Muscle layer of colon (tissue), 2 donors: ENCODE measurements around the gene SLC6A1.
A peak's percentile ranks its signal among the peaks of the same experiment; 100 is the strongest.
"Not testable (repeated sequence)": the region's sequence is repeated elsewhere in the genome, so short reads cannot be mapped to it uniquely, and the experiment has no call there.

Experiments
- H3K27ac ChIP-seq: one replicate; pipeline ENCODE4 v1.7.0; 2013; ENCODE audit warnings: low read depth, mild to moderate bottlenecking, low read length, moderate library complexity
- H3K27me3 ChIP-seq, 2 donors: one replicate each; pipeline ENCODE4 v1.7.0; 2013; ENCODE audit warnings: low read length in 2 of 2, mild to moderate bottlenecking in 2 of 2; ENCODE audit not compliant: insufficient read depth in 2 of 2, control insufficient read depth in 1 of 2
- H3K36me3 ChIP-seq: one replicate; pipeline ENCODE4 v1.7.0; 2013; ENCODE audit warnings: mild to moderate bottlenecking, low read length; ENCODE audit not compliant: insufficient read depth
- H3K4me1 ChIP-seq: one replicate; pipeline ENCODE4 v1.7.0; 2013; ENCODE audit warnings: mild to moderate bottlenecking, low read length; ENCODE audit not compliant: insufficient read depth
- H3K4me3 ChIP-seq, 2 donors: one replicate each; pipeline ENCODE4 v1.7.0; 2013; ENCODE audit warnings: low read length in 2 of 2, low read depth in 1 of 2, mild to moderate bottlenecking in 1 of 2, moderate library complexity in 1 of 2
- H3K9ac ChIP-seq: one replicate; pipeline ENCODE4 v1.7.0; 2013; ENCODE audit warnings: low read length
- H3K9me3 ChIP-seq: one replicate; pipeline ENCODE4 v1.7.0; 2013; ENCODE audit warnings: mild to moderate bottlenecking, low read length
- donor health status: abdominal sarcoma.
- donor health status: Adenocarcinoma of cecum.

Gene SLC6A1

GRCh38 chr3:11054739-11055438, 62.3 kb downstream of the SLC6A1 start:
- Histone ChIP-seq H3K27me3 (peaks cover 5 to 22% of the 10 kb centered on the region in 2 donors), H3K4me1 (no peaks in the 10 kb centered on the region), H3K36me3 (no peaks in the 10 kb centered on the region), H3K4me3 (no peak overlapping the region), H3K9me3 (no peaks in the 10 kb centered on the region), H3K27ac (no peak overlapping the region), H3K9ac (no peak overlapping the region)

GRCh38 chr3:11055496-11055895, 62.9 kb downstream of the SLC6A1 start:
- Histone ChIP-seq H3K9ac (no peak overlapping the region), H3K4me3 (no peak overlapping the region), H3K27ac (no peak overlapping the region), H3K9me3 (no peaks in the 10 kb centered on the region), H3K4me1 (peaks cover 3% of the 10 kb centered on the region), H3K27me3 (peaks cover 5 to 22% of the 10 kb centered on the region in 2 donors), H3K36me3 (no peaks in the 10 kb centered on the region)

GRCh38 chr3:11056531-11057050, 64.0 kb downstream of the SLC6A1 start:
- Histone ChIP-seq H3K4me3 (no peak overlapping the region), H3K9ac (no peak overlapping the region), H3K27me3 (peaks cover 5 to 22% of the 10 kb centered on the region in 2 donors), H3K9me3 (no peaks in the 10 kb centered on the region), H3K36me3 (no peaks in the 10 kb centered on the region), H3K4me1 (peaks cover 10% of the 10 kb centered on the region), H3K27ac (no peak overlapping the region)

GRCh38 chr3:11057655-11058054, 65.1 kb downstream of the SLC6A1 start:
- peaks cover 10% of the 10 kb centered on the region for H3K4me1 ChIP-seq
- H3K36me3 ChIP-seq, result no peaks in the 10 kb centered on the region
- H3K4me3 ChIP-seq, result no peak overlapping the region
- no peak overlapping the region for H3K9ac ChIP-seq
- H3K27me3 ChIP-seq, result peaks cover 5 to 22% of the 10 kb centered on the region in 2 donors
- H3K9me3 ChIP-seq, result no peaks in the 10 kb centered on the region
- H3K27ac ChIP-seq, result no peak overlapping the region

GRCh38 chr3:11059090-11059798, 66.7 kb downstream of the SLC6A1 start:
- H3K27ac ChIP-seq, result no peak overlapping the region
- no peak overlapping the region for H3K9ac ChIP-seq
- no peaks in the 10 kb centered on the region for H3K9me3 ChIP-seq
- no peak overlapping the region for H3K4me3 ChIP-seq
- H3K36me3 ChIP-seq, result no peaks in the 10 kb centered on the region
- H3K4me1 ChIP-seq, result peaks cover 10% of the 10 kb centered on the region
- peaks cover 5 to 22% of the 10 kb centered on the region in 2 donors for H3K27me3 ChIP-seq

GRCh38 chr3:11059799-11060115, 67.2 kb downstream of the SLC6A1 start:
- Histone ChIP-seq H3K4me1 (peaks cover 10% of the 10 kb centered on the region), H3K9me3 (no peaks in the 10 kb centered on the region), H3K27ac (no peak overlapping the region), H3K27me3 (peaks cover 5 to 22% of the 10 kb centered on the region in 2 donors), H3K36me3 (no peaks in the 10 kb centered on the region), H3K9ac (no peak overlapping the region), H3K4me3 (no peak overlapping the region)

GRCh38 chr3:11060500-11061251, 68.1 kb downstream of the SLC6A1 start:
- no peak overlapping the region for H3K9ac ChIP-seq
- no peak overlapping the region for H3K27ac ChIP-seq
- H3K4me3 ChIP-seq, result peak overlapping the region in 1 of 2 donors; percentile 55
- H3K36me3 ChIP-seq, result no peaks in the 10 kb centered on the region
- no peaks in the 10 kb centered on the region for H3K9me3 ChIP-seq
- H3K27me3 ChIP-seq, result peaks cover 5 to 22% of the 10 kb centered on the region in 2 donors
- H3K4me1 ChIP-seq, result peaks cover 10% of the 10 kb centered on the region

GRCh38 chr3:11061268-11061871, 68.8 kb downstream of the SLC6A1 start:
- not testable (repeated sequence) for H3K36me3 ChIP-seq, H3K4me1 ChIP-seq, H3K9ac ChIP-seq, H3K9me3 ChIP-seq, H3K27ac ChIP-seq
- peaks cover 5 to 22% of the 10 kb centered on the region in 2 donors for H3K27me3 ChIP-seq
- peak overlapping the region in 1 of 2 donors; percentile 55 for H3K4me3 ChIP-seq

- peaks cover 10% of the 10 kb centered on the region for H3K4me1 ChIP-seq
- no peak overlapping the region for H3K27ac ChIP-seq
- no peaks in the 10 kb centered on the region for H3K9me3 ChIP-seq
- H3K4me3 ChIP-seq, result no peak overlapping the region
- H3K9ac ChIP-seq, result no peak overlapping the region
- no peaks in the 10 kb centered on the region for H3K36me3 ChIP-seq
- peaks cover 5 to 13% of the 10 kb centered on the region in 2 donors for H3K27me3 ChIP-seq
Observed at GRCh38 chr3:11062704-11063103, 70.2 kb downstream of the SLC6A1 start.

- Histone ChIP-seq H3K36me3 (no peaks in the 10 kb centered on the region), H3K9me3 (no peaks in the 10 kb centered on the region), H3K9ac (no peak overlapping the region), H3K27me3 (no peaks in the 10 kb centered on the region), H3K4me1 (no peaks in the 10 kb centered on the region), H3K4me3 (no peak overlapping the region), H3K27ac (no peak overlapping the region)
Observed at GRCh38 chr3:11071096-11071755, 78.7 kb downstream of the SLC6A1 start.

GRCh38 chr3:11072631-11073030, 80.1 kb downstream of the SLC6A1 start:
- Histone ChIP-seq H3K9ac (no peak overlapping the region), H3K27me3 (no peaks in the 10 kb centered on the region), H3K27ac (no peak overlapping the region), H3K9me3 (no peaks in the 10 kb centered on the region), H3K4me3 (no peak overlapping the region), H3K36me3 (no peaks in the 10 kb centered on the region), H3K4me1 (no peaks in the 10 kb centered on the region)
